Panc1 (cell line): ENCODE results near the gene AMHR2. TPM values are rescaled to one million over a fixed set of nuclear protein-coding genes. Genes with fewer than 3 reads are reported as not detected.

ENCODE experiments used
- ATAC-seq: fragments of 200-7000 bp; cut with Tn5 transposase; 2 replicates; pipeline ENCODE4 v1.9.1; 2020; ENCODE audit warnings: mild to moderate bottlenecking, moderate library complexity
- BruUV-seq: library from RNA; stranded (reverse); fragments of 400-500 nt; replicated peaks from 2 replicates; lab custom pipeline; 2021; lab: Mats Ljungman, UMichigan
- CTCF ChIA-PET: fragments of 300-600 bp; sonication (Branson Sonifier 250); formaldehyde crosslinking; loops from one replicate; lab custom pipeline; 2022; ENCODE audit warnings: antibody characterized with exemption; lab: Charles Lee
- POLR2A ChIA-PET: fragments of 300-600 bp; sonication (Branson Sonifier 250); formaldehyde crosslinking; loops from one replicate; lab custom pipeline; 2022; ENCODE audit warnings: antibody characterized with exemption; lab: Charles Lee
- DNase-seq: peaks from one replicate; pipeline ENCODE4 v3.0.0-alpha.2; 2010; ENCODE audit warnings: low read depth, low spot score
- H3K27ac ChIP-seq: 2 replicates; pipeline ENCODE4 v1.5.1; 2011; ENCODE audit warnings: mild to moderate bottlenecking, low read length, inconsistent platforms
- H3K27me3 ChIP-seq: fragments of 200-500 bp; sonication (Bioruptor generic); 2 replicates; pipeline ENCODE4 v1.6.0; 2014; ENCODE audit warnings: low read length, inconsistent platforms; ENCODE audit not compliant: control insufficient read depth, insufficient read depth
- H3K36me3 ChIP-seq: fragments of 200-500 bp; sonication (Bioruptor generic); 2 replicates; pipeline ENCODE4 v1.5.1; 2014; ENCODE audit warnings: inconsistent platforms, mild to moderate bottlenecking, low read length, moderate library complexity; ENCODE audit not compliant: control insufficient read depth, insufficient read depth
- H3K4me1 ChIP-seq: 2 replicates; pipeline ENCODE4 v1.5.1; 2011; ENCODE audit warnings: inconsistent platforms, mild to moderate bottlenecking, low read length, moderate library complexity; ENCODE audit not compliant: control insufficient read depth, insufficient read depth
- H3K4me3 ChIP-seq, 2 experiments: 2 replicates each; pipeline ENCODE4 v1.5.1; 2011 to 2012; ENCODE audit warnings: low read depth in 2 of 2, low read length in 2 of 2, mild to moderate bottlenecking in 2 of 2, inconsistent platforms in 1 of 2, moderate library complexity in 1 of 2
- H3K9me3 ChIP-seq: fragments of 200-500 bp; sonication (Bioruptor generic); 2 replicates; pipeline ENCODE4 v1.5.1; 2014; ENCODE audit warnings: low read depth, mild to moderate bottlenecking, inconsistent platforms, low read length, moderate library complexity; ENCODE audit not compliant: control insufficient read depth, insufficient read depth
- POLR2AphosphoS5 ChIP-seq: IDR thresholded peaks from 2 replicates; pipeline ENCODE4 v1.6.1; 2012; ENCODE audit warnings: mild to moderate bottlenecking, low read depth, low read length, moderate library complexity
- SIN3A ChIP-seq: IDR thresholded peaks from 2 replicates; pipeline ENCODE4 v1.6.1; 2012; ENCODE audit warnings: low read depth, mild to moderate bottlenecking, low read length, moderate library complexity, borderline replicate concordance; ENCODE audit not compliant: insufficient read depth
- TCF7L2 ChIP-seq: IDR thresholded peaks from 2 replicates; pipeline ENCODE4 v1.6.1; 2011; ENCODE audit warnings: mild to moderate bottlenecking, low read depth, low read length, inconsistent platforms
- in situ Hi-C: cut with HindIII; loops from 2 replicates; pipeline ENCODE4 v1.10.0; 2016; ENCODE audit warnings: low sequenced_read_pairs, low pct_unique_long_range_greater_than_20kb
- intact Hi-C: fragments of 100-400 bp; cut with micrococcal nuclease; formaldehyde crosslinking; loops from one replicate; pipeline ENCODE4 v1.10.0; 2022; ENCODE audit not compliant: unreplicated experiment
- total RNA-seq: library from RNA; stranded (reverse); gene quantifications from one replicate; pipeline ENCODE4 v1.2.1, GENCODE V29; 2021; ENCODE audit not compliant: unreplicated experiment
- TF ChIP-seq, protein P1 (sequence below), 2 experiments: IDR thresholded peaks; 2 replicates each; pipeline ENCODE4 v1.6.1; 2011 to 2012; ENCODE audit warnings: low read depth in 2 of 2, control low read depth in 1 of 2, low read length in 1 of 2, mild to moderate bottlenecking in 1 of 2, moderate library complexity in 1 of 2; ENCODE audit not compliant: insufficient read depth in 1 of 2
- TF ChIP-seq, protein P2 (sequence below): fragments of 450-650 bp; IDR thresholded peaks from 2 replicates; pipeline ENCODE4 v1.5.1; 2017; ENCODE audit warnings: mild to moderate bottlenecking

AMHR2 gene
- total RNA-seq, 1 experiment from 2014 or later: 0.13 TPM

DNA sequence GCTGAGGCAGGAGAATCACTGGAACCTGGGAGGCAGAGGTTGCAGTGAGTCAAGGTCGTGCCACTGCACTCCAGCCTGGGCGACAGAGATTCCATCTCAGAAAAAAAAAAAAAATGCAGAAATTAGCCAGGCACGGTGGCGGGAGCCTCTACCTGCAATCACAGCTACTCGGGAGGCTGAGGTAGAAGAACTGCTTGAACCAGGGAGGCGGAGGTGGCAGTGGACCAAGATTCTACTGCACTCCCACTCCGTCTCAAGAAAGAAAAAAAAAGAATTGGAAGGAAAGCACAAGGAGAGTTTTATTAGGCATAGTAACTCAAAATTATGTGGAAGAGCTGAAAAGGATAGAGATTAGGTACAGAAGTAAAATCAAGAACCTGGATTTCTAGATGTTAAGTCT lies 20.8 kb upstream of the AMHR2 start:
- Histone ChIP-seq H3K4me1 (no peaks in the 10 kb centered on the region), H3K27me3 (no peaks in the 10 kb centered on the region), H3K27ac (no peak overlapping the region), H3K36me3 (no peaks in the 10 kb centered on the region), H3K4me3 (no peak overlapping the region), H3K9me3 (no peaks in the 10 kb centered on the region)
- ChIA-PET POLR2A (no interaction called here), CTCF (interaction anchor here (0.7 to 1.0 kb wide), 3 partner anchors 18 to 498 kb away, joined by 3 to 5 read pairs (median 4); partner anchors contain the start of gene KRT8)
- no peak for DNase-seq
- intact Hi-C loops: no loop called here
- no peak for TF ChIP-seq TCF7L2
- no TSS peak for BruUV-seq
- no peak for ATAC-seq
- in situ Hi-C loops: no loop called here

GRCh38 chr12:53410951-53411350 lies 12.7 kb upstream of the AMHR2 start:
- H3K4me1 ChIP-seq: peaks cover 6% of the 10 kb centered on the region; the same call in 1 of the 2 replicates
- H3K9me3 ChIP-seq: no peaks in the 10 kb centered on the region
- CTCF ChIA-PET: no interaction called here
- H3K27me3 ChIP-seq: no peaks in the 10 kb centered on the region
- intact Hi-C loops (no loop called here), in situ Hi-C loops (no loop called here)
- POLR2A ChIA-PET: no interaction called here
- BruUV-seq: no TSS peak
- peaks cover 29% of the 10 kb centered on the region for H3K36me3 ChIP-seq
- TF ChIP-seq, protein P1, sequence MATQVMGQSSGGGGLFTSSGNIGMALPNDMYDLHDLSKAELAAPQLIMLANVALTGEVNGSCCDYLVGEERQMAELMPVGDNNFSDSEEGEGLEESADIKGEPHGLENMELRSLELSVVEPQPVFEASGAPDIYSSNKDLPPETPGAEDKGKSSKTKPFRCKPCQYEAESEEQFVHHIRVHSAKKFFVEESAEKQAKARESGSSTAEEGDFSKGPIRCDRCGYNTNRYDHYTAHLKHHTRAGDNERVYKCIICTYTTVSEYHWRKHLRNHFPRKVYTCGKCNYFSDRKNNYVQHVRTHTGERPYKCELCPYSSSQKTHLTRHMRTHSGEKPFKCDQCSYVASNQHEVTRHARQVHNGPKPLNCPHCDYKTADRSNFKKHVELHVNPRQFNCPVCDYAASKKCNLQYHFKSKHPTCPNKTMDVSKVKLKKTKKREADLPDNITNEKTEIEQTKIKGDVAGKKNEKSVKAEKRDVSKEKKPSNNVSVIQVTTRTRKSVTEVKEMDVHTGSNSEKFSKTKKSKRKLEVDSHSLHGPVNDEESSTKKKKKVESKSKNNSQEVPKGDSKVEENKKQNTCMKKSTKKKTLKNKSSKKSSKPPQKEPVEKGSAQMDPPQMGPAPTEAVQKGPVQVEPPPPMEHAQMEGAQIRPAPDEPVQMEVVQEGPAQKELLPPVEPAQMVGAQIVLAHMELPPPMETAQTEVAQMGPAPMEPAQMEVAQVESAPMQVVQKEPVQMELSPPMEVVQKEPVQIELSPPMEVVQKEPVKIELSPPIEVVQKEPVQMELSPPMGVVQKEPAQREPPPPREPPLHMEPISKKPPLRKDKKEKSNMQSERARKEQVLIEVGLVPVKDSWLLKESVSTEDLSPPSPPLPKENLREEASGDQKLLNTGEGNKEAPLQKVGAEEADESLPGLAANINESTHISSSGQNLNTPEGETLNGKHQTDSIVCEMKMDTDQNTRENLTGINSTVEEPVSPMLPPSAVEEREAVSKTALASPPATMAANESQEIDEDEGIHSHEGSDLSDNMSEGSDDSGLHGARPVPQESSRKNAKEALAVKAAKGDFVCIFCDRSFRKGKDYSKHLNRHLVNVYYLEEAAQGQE (IDR thresholded peaks at IDR 0.05; ENCODE audit: insufficient read depth in 1 of 2, low read depth in 2 of 2, low read length in 1 of 2): no peak
- TF ChIP-seq, protein P2, sequence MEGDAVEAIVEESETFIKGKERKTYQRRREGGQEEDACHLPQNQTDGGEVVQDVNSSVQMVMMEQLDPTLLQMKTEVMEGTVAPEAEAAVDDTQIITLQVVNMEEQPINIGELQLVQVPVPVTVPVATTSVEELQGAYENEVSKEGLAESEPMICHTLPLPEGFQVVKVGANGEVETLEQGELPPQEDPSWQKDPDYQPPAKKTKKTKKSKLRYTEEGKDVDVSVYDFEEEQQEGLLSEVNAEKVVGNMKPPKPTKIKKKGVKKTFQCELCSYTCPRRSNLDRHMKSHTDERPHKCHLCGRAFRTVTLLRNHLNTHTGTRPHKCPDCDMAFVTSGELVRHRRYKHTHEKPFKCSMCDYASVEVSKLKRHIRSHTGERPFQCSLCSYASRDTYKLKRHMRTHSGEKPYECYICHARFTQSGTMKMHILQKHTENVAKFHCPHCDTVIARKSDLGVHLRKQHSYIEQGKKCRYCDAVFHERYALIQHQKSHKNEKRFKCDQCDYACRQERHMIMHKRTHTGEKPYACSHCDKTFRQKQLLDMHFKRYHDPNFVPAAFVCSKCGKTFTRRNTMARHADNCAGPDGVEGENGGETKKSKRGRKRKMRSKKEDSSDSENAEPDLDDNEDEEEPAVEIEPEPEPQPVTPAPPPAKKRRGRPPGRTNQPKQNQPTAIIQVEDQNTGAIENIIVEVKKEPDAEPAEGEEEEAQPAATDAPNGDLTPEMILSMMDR: no peak
- no peak for TF ChIP-seq TCF7L2
- no peak for TF ChIP-seq SIN3A
- no peak for TF ChIP-seq POLR2AphosphoS5
- no peak for DNase-seq
- no peak overlapping the region for H3K4me3 ChIP-seq
- H3K27ac ChIP-seq: no peak overlapping the region
- ATAC-seq: no peak

GRCh38 chr12:53413485-53414204 lies 10.0 kb upstream of the AMHR2 start:
- Histone ChIP-seq H3K36me3 (peaks cover 29% of the 10 kb centered on the region), H3K4me3 (no peak overlapping the region), H3K27ac (no peak overlapping the region), H3K27me3 (no peaks in the 10 kb centered on the region), H3K4me1 (peaks cover 6% of the 10 kb centered on the region; the same call in 1 of the 2 replicates), H3K9me3 (no peaks in the 10 kb centered on the region)
- in situ Hi-C loops (no loop called here), intact Hi-C loops (no loop called here)
- TF ChIP-seq, protein P2: no peak
- TF ChIP-seq SIN3A (no peak), TCF7L2 (no peak), POLR2AphosphoS5 (no peak)
- TF ChIP-seq, protein P1 (IDR thresholded peaks at IDR 0.05; ENCODE audit: insufficient read depth in 1 of 2, low read depth in 2 of 2, low read length in 1 of 2): no peak
- ATAC-seq (no peak), DNase-seq (no peak)
- BruUV-seq: no TSS peak
- ChIA-PET CTCF (no interaction called here), POLR2A (no interaction called here)
